Measurements from ENCODE around the gene SPNS3. TPM values are rescaled to one million over a fixed set of nuclear protein-coding genes. Genes with fewer than 3 reads are reported as not detected.

The SPNS3 gene
- total and polyA plus RNA-seq, 2 donors (not counting 3 experiments of a cell fraction or from before 2014, with no cell fraction given) = 0.18 to 0.66 TPM

DNA sequence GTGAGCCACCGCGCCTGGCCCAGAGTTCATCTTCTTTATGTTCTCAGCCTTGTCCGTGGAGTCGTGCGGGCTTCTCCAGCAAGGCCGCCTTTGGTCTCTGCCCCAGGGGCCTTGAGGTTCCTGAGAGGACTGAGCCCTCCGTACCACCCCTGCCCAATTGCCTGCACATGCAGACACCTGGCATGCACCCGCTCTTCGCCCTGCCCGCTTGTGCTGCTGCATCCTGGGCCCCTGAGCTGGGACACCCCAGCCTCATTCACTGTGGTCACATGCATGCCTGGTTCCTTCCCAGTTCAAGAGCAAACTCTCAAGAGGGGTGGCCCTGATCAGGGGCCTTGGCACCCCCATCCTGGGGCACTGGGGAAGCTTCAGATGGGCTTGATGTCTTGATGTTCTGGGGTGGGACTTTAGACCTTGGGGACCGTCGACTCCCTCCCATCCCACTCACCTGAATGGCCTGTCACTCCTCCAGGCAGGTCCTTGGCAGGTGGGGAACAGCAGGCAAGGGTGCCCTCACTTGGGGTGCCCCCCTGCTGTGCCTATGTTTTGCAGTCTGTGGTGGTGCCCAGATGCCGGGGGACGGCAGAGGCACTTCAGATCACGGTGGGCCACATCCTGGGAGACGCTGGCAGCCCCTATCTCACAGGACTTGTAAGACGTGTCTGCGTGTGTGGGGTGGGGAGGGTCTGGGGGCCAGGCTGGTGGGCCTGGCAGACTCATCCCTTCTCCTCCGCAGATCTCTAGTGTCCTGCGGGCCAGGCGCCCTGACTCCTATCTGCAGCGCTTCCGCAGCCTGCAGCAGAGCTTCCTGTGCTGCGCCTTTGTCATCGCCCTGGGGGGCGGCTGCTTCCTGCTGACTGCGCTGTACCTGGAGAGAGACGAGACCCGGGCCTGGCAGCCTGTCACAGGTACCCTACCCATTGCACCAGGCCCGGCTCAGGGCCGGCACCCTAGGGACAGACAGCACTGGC, 52.2 kb downstream of the SPNS3 start:
- Histone ChIP-seq H3K9me3 (replicated peaks; ENCODE audit: control insufficient read depth, insufficient read depth, low read length) (no peaks in the 10 kb centered on the region), H3K9me1 (replicated peaks; ENCODE audit: control insufficient read depth, extremely low read depth, insufficient read depth, low read length) (no peaks in the 10 kb centered on the region), H3K79me2 (ENCODE audit: control insufficient read depth, insufficient read depth, low read length) (no peaks in the 10 kb centered on the region), H4K20me1 (replicated peaks; ENCODE audit: control insufficient read depth, extremely low read depth, insufficient read depth, low read length) (no peaks in the 10 kb centered on the region), H3K4me3 (replicated peaks in 1 of 3; ENCODE audit: insufficient read depth in 1 of 3, low read depth in 1 of 3, low read length in 3 of 3) (no peak overlapping the region), H3K9ac (replicated peaks; ENCODE audit: extremely low read depth, insufficient read depth, low read length) (no peak overlapping the region), H3K4me2 (ENCODE audit: insufficient read depth, low read length) (no peak overlapping the region), H3K36me3 (ENCODE audit: control insufficient read depth in 2 of 2, extremely low read depth in 1 of 2, insufficient read depth in 2 of 2, low read length in 2 of 2) (no peaks in the 10 kb centered on the region), H3K27me3 (ENCODE audit: control insufficient read depth in 2 of 2, insufficient read depth in 2 of 2, low read length in 2 of 2) (no peaks in the 10 kb centered on the region), H3K27ac (ENCODE audit: insufficient read depth, low read depth, low read length) (no peak overlapping the region), H2AFZ (ENCODE audit: low read depth, low read length) (no peak overlapping the region), H3K4me1 (ENCODE audit: control insufficient read depth, extremely low read depth, insufficient read depth, low read length) (peaks cover 12% of the 10 kb centered on the region)
- CTCF ChIA-PET = interaction anchor here (0.9 to 1.5 kb wide), 2 partner anchors 10 to 49 kb away, joined by 3 to 5 read pairs; no protein-coding TSS in a partner anchor
- DNase-seq (ENCODE audit: low read depth, low spot score) = no peak
- intact Hi-C loops (cut with micrococcal nuclease) = no loop called here
- BruUV-seq (replicated peaks) = no TSS peak
- dilution Hi-C loops (cut with MboI; ENCODE audit: extremely low pct_ligation_motif_present, low sequenced_read_pairs) = no loop called here
- POLR2A ChIA-PET = no interaction called here
- TF ChIP-seq, protein P1, sequence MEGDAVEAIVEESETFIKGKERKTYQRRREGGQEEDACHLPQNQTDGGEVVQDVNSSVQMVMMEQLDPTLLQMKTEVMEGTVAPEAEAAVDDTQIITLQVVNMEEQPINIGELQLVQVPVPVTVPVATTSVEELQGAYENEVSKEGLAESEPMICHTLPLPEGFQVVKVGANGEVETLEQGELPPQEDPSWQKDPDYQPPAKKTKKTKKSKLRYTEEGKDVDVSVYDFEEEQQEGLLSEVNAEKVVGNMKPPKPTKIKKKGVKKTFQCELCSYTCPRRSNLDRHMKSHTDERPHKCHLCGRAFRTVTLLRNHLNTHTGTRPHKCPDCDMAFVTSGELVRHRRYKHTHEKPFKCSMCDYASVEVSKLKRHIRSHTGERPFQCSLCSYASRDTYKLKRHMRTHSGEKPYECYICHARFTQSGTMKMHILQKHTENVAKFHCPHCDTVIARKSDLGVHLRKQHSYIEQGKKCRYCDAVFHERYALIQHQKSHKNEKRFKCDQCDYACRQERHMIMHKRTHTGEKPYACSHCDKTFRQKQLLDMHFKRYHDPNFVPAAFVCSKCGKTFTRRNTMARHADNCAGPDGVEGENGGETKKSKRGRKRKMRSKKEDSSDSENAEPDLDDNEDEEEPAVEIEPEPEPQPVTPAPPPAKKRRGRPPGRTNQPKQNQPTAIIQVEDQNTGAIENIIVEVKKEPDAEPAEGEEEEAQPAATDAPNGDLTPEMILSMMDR (IDR thresholded peaks at IDR 0.05; ENCODE audit: extremely low read depth in 1 of 2, insufficient read depth in 1 of 2, low read depth in 1 of 2, low read length in 2 of 2) = no peak
- TF ChIP-seq MYC (IDR thresholded peaks at IDR 0.05; ENCODE audit: low read depth, low read length) (no peak), FOS (IDR thresholded peaks at IDR 0.05; ENCODE audit: borderline replicate concordance, insufficient read depth, low read length) (no peak), POLR2A (IDR thresholded peaks at IDR 0.05; ENCODE audit: low read depth, low read length) (no peak), JUN (IDR thresholded peaks at IDR 0.05; ENCODE audit: borderline replicate concordance, insufficient read depth, insufficient read length, low read depth) (no peak), EZH2 (IDR thresholded peaks at IDR 0.05; ENCODE audit: borderline replicate concordance, low read depth, low read length, severe bottlenecking) (no peak), GATA2 (IDR thresholded peaks at IDR 0.05; ENCODE audit: insufficient read depth, insufficient read length, low read depth, low read length) (no peak), POLR2AphosphoS5 (IDR thresholded peaks at IDR 0.05; ENCODE audit: insufficient read depth, low read depth, low read length) (no peak)
- TF ChIP-seq, protein P2, sequence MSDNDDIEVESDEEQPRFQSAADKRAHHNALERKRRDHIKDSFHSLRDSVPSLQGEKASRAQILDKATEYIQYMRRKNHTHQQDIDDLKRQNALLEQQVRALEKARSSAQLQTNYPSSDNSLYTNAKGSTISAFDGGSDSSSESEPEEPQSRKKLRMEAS (IDR thresholded peaks at IDR 0.05; ENCODE audit: insufficient read depth, insufficient read length) = no peak
- no peak for FAIRE-seq

Measured in endothelial cell of umbilical vein (primary cell).